Heart right ventricle (tissue), 12 donors: ENCODE data around the gene SVIL. TPM values are rescaled to one million over a fixed set of nuclear protein-coding genes. Genes with fewer than 3 reads are reported as not detected.

ENCODE experiments used
- microRNA-seq, 2 donors: library from miRNA; unstranded; fragments of <30 nt; microRNA quantifications; one replicate each; pipeline ENCODE4 v1.2.0, GENCODE V29; 2021
- polyA plus RNA-seq, 2 donors: library from polyadenylated mRNA; stranded (reverse); fragments of 200-250 nt; gene quantifications; one replicate each; pipeline ENCODE4 v1.2.3, GENCODE V29; 2013
- total RNA-seq, 10 donors: library from RNA; stranded (reverse); fragmentation: NEBNext Ultra II Directional in 3 of 10; extraction: Animal tissue kit (Norgen Biotek cat#: 25700) in 3 of 10; gene quantifications; one replicate each; pipeline versions ENCODE4 v1.2.1 to v1.2.4, GENCODE V29; 2021 to 2023
- donor health status: ischemic (EF 13 %, LVEDD 7.1; RV severe dilation, severe dysfunction).
- donor health status: healthy with polysubstance abuse.
- donor health status: DM: no; HTN: yes; CAD: no.
- donor health status: DM: no; HTN: no; CAD: no.
- donor health status: ischemic (EF 25% LVEDD 6.9; RV normal size, moderate dysfunction).
- donor health status: ischemic (EF 25% LVEDD 5.7; RV mildly dilated, moderate dysfunction).
- donor health status: healthy.
- donor health status: nonischemic (EF 11% LVEDD 7.7; RV severe dilation, severe dysfunction).
- donor health status: DM: yes; HTN: yes; CAD: no.
- donor health status: PGD.
- donor health status: ischemic (EF 29% LVEDD 5.4; RV normal size, mild dysfunction).
- donor health status: nonischemic (EF 23%, LVEDD 6.1; RV moderate dilation, normal function).

The SVIL gene
- total and polyA plus RNA-seq, 12 donors = 38.6 to 655 (median 450) TPM

Small RNA genes lying within 50 kb of the gene (microRNA-seq; reads per million reads assigned to microRNA genes)
- 0 reads per million in 2 donors for gene MIR604
- gene MIR938 = 0 reads per million in 2 donors
